Spleen (tissue), 11 donors: Measurements from ENCODE around the gene NDE1. TPM values are rescaled to one million over a fixed set of nuclear protein-coding genes. Genes with fewer than 3 reads are reported as not detected.
A peak's percentile ranks its signal among the peaks of the same experiment; 100 is the strongest.

ENCODE experiments used
- DNase-seq: peaks from one replicate; pipeline ENCODE4 v3.0.0-alpha.2; 2020
- H3K27ac ChIP-seq, 8 donors: fragments of 200-600 bp; sonication (generic) in 7 of 8; 1 replicate in 4 of 8; 2 replicates in 4 of 8; pipeline versions ENCODE4 v1.5.0 to v1.8.0; 2016 to 2021; ENCODE audit warnings: inconsistent platforms in 4 of 8, mild to moderate bottlenecking in 4 of 8, moderate library complexity in 1 of 8
- H3K27me3 ChIP-seq, 7 donors: fragments of 200-600 bp; sonication (generic) in 6 of 7; replicated peaks in 1 of 7; 1 replicate in 4 of 7; 2 replicates in 3 of 7; pipeline versions ENCODE4 v1.5.0 to v1.8.0; 2016 to 2021; ENCODE audit warnings: inconsistent platforms in 3 of 7, mild to moderate bottlenecking in 1 of 7
- H3K36me3 ChIP-seq, 6 donors: fragments of 200-600 bp; sonication (generic) in 5 of 6; 1 replicate in 4 of 6; 2 replicates in 2 of 6; pipeline versions ENCODE4 v1.5.0 to v1.8.0; 2016 to 2021; ENCODE audit warnings: inconsistent platforms in 2 of 6
- H3K4me1 ChIP-seq, 6 donors: fragments of 200-600 bp; sonication (generic) in 5 of 6; 1 replicate in 3 of 6; 2 replicates in 3 of 6; pipeline versions ENCODE4 v1.5.0 to v1.8.0; 2016 to 2021; ENCODE audit warnings: inconsistent platforms in 3 of 6
- H3K4me3 ChIP-seq, 8 donors: fragments of 200-600 bp; sonication (generic) in 7 of 8; 1 replicate in 4 of 8; 2 replicates in 4 of 8; pipeline versions ENCODE4 v1.5.0 to v1.8.0; 2016 to 2021; ENCODE audit warnings: inconsistent platforms in 4 of 8, mild to moderate bottlenecking in 4 of 8, moderate library complexity in 2 of 8
- H3K9me3 ChIP-seq, 8 donors: fragments of 200-600 bp; sonication (generic) in 7 of 8; 1 replicate in 4 of 8; 2 replicates in 4 of 8; pipeline versions ENCODE4 v1.5.0 to v1.8.0; 2016 to 2021; ENCODE audit warnings: inconsistent platforms in 4 of 8
- POLR2A ChIP-seq, 3 donors: fragments of 450-650 bp; IDR thresholded peaks; one replicate each; pipeline ENCODE4 v1.5.1; 2017; ENCODE audit warnings: antibody characterized with exemption in 3 of 3, mild to moderate bottlenecking in 1 of 3
- POLR2AphosphoS5 ChIP-seq, 3 donors: sonication (generic); formaldehyde crosslinking; IDR thresholded peaks; one replicate each; pipeline ENCODE4 v1.5.1; 2017; ENCODE audit warnings: antibody characterized with exemption in 3 of 3
- WGBS, 5 donors: extraction: QIAGEN DNeasy Blood & Tissue Kit in 3 of 5; methylation state at CpG; one replicate each; pipeline versions ENCODE4 v1.1.5 to v1.1.7; 2013 to 2018; 5-methylcytosine and 5-hydroxymethylcytosine counted together
- intact Hi-C: fragments of 100-400 bp; cut with DNase I; formaldehyde crosslinking; loops from one replicate; pipeline ENCODE4 v1.15.0; 2023; ENCODE audit warnings: low total_unique reads
- polyA plus RNA-seq, 3 donors: library from polyadenylated mRNA; stranded (reverse); fragments of 200-250 nt; gene quantifications; one replicate each; pipeline ENCODE4 v1.2.1, GENCODE V29; 2013
- total RNA-seq, 7 donors: library from RNA; depleted of rRNA in 3 of 7; stranded (reverse); fragments of >200 nt in 3 of 7; fragmentation: NEBNext Ultra II Directional in 4 of 7; extraction: Animal tissue kit (Norgen Biotek cat#: 25700) in 4 of 7; gene quantifications; one replicate each; pipeline versions ENCODE4 v1.1.0 to v1.2.1, GENCODE V29; 2016 to 2021
- TF ChIP-seq, protein P1 (sequence below), 11 experiments: fragments of 200-600 bp in 7 of 11; fragments of 450-650 bp in 4 of 11; sonication (generic) in 4 of 11; IDR thresholded peaks in 8 of 11; conservative IDR thresholded peaks in 3 of 11; 1 replicate in 7 of 11; 2 replicates in 4 of 11; pipeline versions ENCODE4 v1.4.0 to v1.8.0; 2016 to 2021; ENCODE audit warnings: antibody characterized with exemption in 11 of 11, inconsistent platforms in 4 of 11, mild to moderate bottlenecking in 1 of 11
- donor health status: healthy with polysubstance abuse.
- donor health status: DM: no; HTN: no; CAD: no; lungs with moderate emphysema.
- donor health status: DM: no; HTN: no; CAD: no.
- donor health status: Bipolar disorder and iron deficiency.
- donor health status: healthy.
- donor health status: DM: no; HTN: no; CAD: no.
- donor health status: DM: yes; HTN: yes; CAD: no.

Gene NDE1
- total and polyA plus RNA-seq, 10 donors: 8.7 to 69.6 (median 57.5) TPM

- H3K36me3 ChIP-seq: peaks cover 0 to 51% (median 0%) of the 10 kb centered on the region in 6 donors
- no peak for DNase-seq
- H3K4me3 ChIP-seq: no peak overlapping the region
- TF ChIP-seq POLR2AphosphoS5 (IDR thresholded peaks at IDR 0.05) (no peak), POLR2A (IDR thresholded peaks at IDR 0.05) (no peak)
- TF ChIP-seq, protein P1, sequence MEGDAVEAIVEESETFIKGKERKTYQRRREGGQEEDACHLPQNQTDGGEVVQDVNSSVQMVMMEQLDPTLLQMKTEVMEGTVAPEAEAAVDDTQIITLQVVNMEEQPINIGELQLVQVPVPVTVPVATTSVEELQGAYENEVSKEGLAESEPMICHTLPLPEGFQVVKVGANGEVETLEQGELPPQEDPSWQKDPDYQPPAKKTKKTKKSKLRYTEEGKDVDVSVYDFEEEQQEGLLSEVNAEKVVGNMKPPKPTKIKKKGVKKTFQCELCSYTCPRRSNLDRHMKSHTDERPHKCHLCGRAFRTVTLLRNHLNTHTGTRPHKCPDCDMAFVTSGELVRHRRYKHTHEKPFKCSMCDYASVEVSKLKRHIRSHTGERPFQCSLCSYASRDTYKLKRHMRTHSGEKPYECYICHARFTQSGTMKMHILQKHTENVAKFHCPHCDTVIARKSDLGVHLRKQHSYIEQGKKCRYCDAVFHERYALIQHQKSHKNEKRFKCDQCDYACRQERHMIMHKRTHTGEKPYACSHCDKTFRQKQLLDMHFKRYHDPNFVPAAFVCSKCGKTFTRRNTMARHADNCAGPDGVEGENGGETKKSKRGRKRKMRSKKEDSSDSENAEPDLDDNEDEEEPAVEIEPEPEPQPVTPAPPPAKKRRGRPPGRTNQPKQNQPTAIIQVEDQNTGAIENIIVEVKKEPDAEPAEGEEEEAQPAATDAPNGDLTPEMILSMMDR (IDR thresholded peaks at IDR 0.05 in 8 of 11, conservative IDR thresholded peaks at IDR 0.05 in 3 of 11): no peak
- H3K4me1 ChIP-seq: no peaks in the 10 kb centered on the region
- H3K27ac ChIP-seq: no peak overlapping the region
- 82 to 96% (median 89%) methylated on average over 1 of the region's 1 CpG for WGBS, 5 donors
- H3K27me3 ChIP-seq: peaks cover 0 to 34% (median 0%) of the 10 kb centered on the region in 7 donors
- peaks cover 0 to under 1% (median 0%) of the 10 kb centered on the region in 8 donors for H3K9me3 ChIP-seq
- intact Hi-C loops: no loop called here
These were observed 110.1 kb downstream of the NDE1 start for GRCh38 chr16:15760129-15760528.

DNA sequence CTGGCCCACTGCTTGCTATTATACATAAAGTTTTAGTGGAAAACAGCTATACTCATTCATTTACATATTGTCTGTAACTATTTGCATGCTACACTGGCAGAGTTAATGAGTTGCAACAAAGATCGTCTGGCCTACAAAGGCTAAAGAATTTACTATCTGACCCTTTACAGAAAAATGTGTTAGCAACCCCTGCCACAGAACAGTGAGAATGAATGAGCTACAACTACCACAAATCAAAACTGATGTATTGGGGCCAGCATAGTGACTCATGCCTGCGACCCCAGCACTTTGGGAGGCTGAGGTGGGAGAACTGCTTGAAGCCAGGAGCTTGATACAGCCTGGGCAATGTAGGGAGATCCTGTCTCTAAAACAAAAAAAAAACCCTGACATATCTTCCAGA is 114.1 kb downstream of the NDE1 start:
- TF ChIP-seq POLR2A (IDR thresholded peaks at IDR 0.05) (no peak), POLR2AphosphoS5 (IDR thresholded peaks at IDR 0.05) (no peak)
- TF ChIP-seq, protein P1 (IDR thresholded peaks at IDR 0.05 in 8 of 11, conservative IDR thresholded peaks at IDR 0.05 in 3 of 11): no peak
- Histone ChIP-seq H3K36me3 (peaks cover 0 to 27% (median 0%) of the 10 kb centered on the region in 6 donors), H3K27ac (no peak overlapping the region), H3K27me3 (peaks cover 0 to 15% (median 0%) of the 10 kb centered on the region in 7 donors), H3K9me3 (peaks cover 0 to 5% (median 0%) of the 10 kb centered on the region in 8 donors), H3K4me1 (peaks cover 0 to 6% (median 2%) of the 10 kb centered on the region in 6 donors), H3K4me3 (no peak overlapping the region)
- intact Hi-C loops: no loop called here
- WGBS, 5 donors: 65 to 83% (median 73%) methylated on average over 2 of the region's 2 CpGs
- no peak for DNase-seq

GRCh38 chr16:15765116-15765515 is 115.1 kb downstream of the NDE1 start:
- H3K27me3 ChIP-seq: peaks cover 0 to 15% (median 0%) of the 10 kb centered on the region in 7 donors
- DNase-seq: no peak
- peaks cover 0 to 6% (median 2%) of the 10 kb centered on the region in 6 donors for H3K4me1 ChIP-seq
- no peak overlapping the region for H3K4me3 ChIP-seq
- WGBS, 5 donors: 80 to 95% (median 83%) methylated on average over 4 of the region's 4 CpGs
- intact Hi-C loops: no loop called here
- H3K27ac ChIP-seq: no peak overlapping the region
- H3K9me3 ChIP-seq: peaks cover 0 to 5% (median 0%) of the 10 kb centered on the region in 8 donors
- peaks cover 0 to 19% (median 0%) of the 10 kb centered on the region in 6 donors for H3K36me3 ChIP-seq
- TF ChIP-seq, protein P1 (IDR thresholded peaks at IDR 0.05 in 8 of 11, conservative IDR thresholded peaks at IDR 0.05 in 3 of 11): no peak
- TF ChIP-seq POLR2AphosphoS5 (IDR thresholded peaks at IDR 0.05): no peak
- no peak for TF ChIP-seq POLR2A (IDR thresholded peaks at IDR 0.05)

DNA sequence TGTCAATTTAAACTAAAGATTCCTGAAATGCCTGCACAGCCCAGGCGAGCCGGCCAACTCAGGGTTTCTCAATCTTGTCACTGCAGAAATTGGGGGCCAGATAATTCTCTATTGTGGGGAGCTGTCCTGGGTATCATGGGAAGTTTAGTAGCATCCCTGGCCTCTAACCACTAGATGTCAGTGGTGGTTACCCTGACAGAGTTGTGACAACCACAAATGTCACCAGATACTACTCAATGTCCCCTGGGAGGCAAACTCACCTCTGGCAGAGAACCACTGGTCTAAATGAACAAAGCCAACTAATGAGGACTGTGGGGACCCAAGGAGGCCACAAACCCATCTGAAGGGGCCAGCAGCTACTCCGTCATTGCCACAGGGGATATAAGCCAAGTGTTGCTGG is 115.8 kb downstream of the NDE1 start:
- H3K9me3 ChIP-seq: peaks cover 0 to 5% (median 0%) of the 10 kb centered on the region in 8 donors
- H3K4me3 ChIP-seq: no peak overlapping the region
- H3K27me3 ChIP-seq: peaks cover 0 to 15% (median 0%) of the 10 kb centered on the region in 7 donors
- intact Hi-C loops: no loop called here
- H3K36me3 ChIP-seq: peaks cover 0 to 11% (median 0%) of the 10 kb centered on the region in 6 donors
- no peak for DNase-seq
- peaks cover 0 to 6% (median 2%) of the 10 kb centered on the region in 6 donors for H3K4me1 ChIP-seq
- TF ChIP-seq POLR2AphosphoS5 (IDR thresholded peaks at IDR 0.05): no peak
- TF ChIP-seq, protein P1 (IDR thresholded peaks at IDR 0.05 in 8 of 11, conservative IDR thresholded peaks at IDR 0.05 in 3 of 11): peak in 10 of 11 experiments; percentile 28 to 72 (median 60)
- H3K27ac ChIP-seq: no peak overlapping the region
- 19 to 43% (median 30%) methylated on average over 3 of the region's 3 CpGs for WGBS, 5 donors
